Gastroesophageal sphincter (tissue), 4 donors: ENCODE measurements around the gene CDKN2B. TPM values are rescaled to one million over a fixed set of nuclear protein-coding genes. Genes with fewer than 3 reads are reported as not detected.

Experiments used
- ATAC-seq: fragments of 150-250 bp; one replicate; pipeline ENCODE4 v1.9.1; 2016; ENCODE audit warnings: mild to moderate bottlenecking, moderate library complexity
- H3K27ac ChIP-seq, 4 donors: fragments of 200-600 bp; sonication (generic) in 3 of 4; 1 replicate in 3 of 4; 2 replicates in 1 of 4; pipeline ENCODE4 v1.5.1; 2016 to 2019
- H3K27me3 ChIP-seq: fragments of 200-600 bp; sonication (generic); one replicate; pipeline ENCODE4 v1.5.1; 2019
- H3K36me3 ChIP-seq, 2 donors: fragments of 200-600 bp; sonication (generic); one replicate each; pipeline ENCODE4 v1.5.1; 2019; ENCODE audit warnings: control low read depth in 1 of 2
- H3K4me1 ChIP-seq, 3 donors: fragments of 200-600 bp; sonication (generic); 1 replicate in 2 of 3; 2 replicates in 1 of 3; pipeline ENCODE4 v1.5.1; 2016 to 2019; ENCODE audit warnings: control low read depth in 2 of 3
- H3K4me3 ChIP-seq, 2 donors: fragments of 200-600 bp; sonication (generic); one replicate each; pipeline ENCODE4 v1.5.1; 2019; ENCODE audit warnings: mild to moderate bottlenecking in 1 of 2, moderate library complexity in 1 of 2
- H3K9me3 ChIP-seq, 3 donors: fragments of 200-600 bp; sonication (generic); one replicate each; pipeline ENCODE4 v1.5.1; 2017 to 2019; ENCODE audit warnings: control low read depth in 2 of 3
- CTCF ChIP-seq, 4 experiments: fragments of 200-600 bp in 2 of 4; fragments of 450-650 bp in 2 of 4; sonication (generic) in 1 of 4; IDR thresholded peaks; one replicate each; pipeline ENCODE4 v1.5.1; 2017 to 2019; ENCODE audit warnings: antibody characterized with exemption in 4 of 4, mild to moderate bottlenecking in 2 of 4, moderate library complexity in 2 of 4
- EP300 ChIP-seq: sonication (generic); formaldehyde crosslinking; IDR thresholded peaks from one replicate; pipeline ENCODE4 v1.6.1; 2017; ENCODE audit warnings: antibody characterized with exemption, mild to moderate bottlenecking
- POLR2A ChIP-seq, 2 donors: fragments of 450-650 bp; IDR thresholded peaks; one replicate each; pipeline ENCODE4 v1.6.1; 2017; ENCODE audit warnings: antibody characterized with exemption in 2 of 2, mild to moderate bottlenecking in 2 of 2, moderate library complexity in 1 of 2
- POLR2AphosphoS5 ChIP-seq: sonication (generic); formaldehyde crosslinking; IDR thresholded peaks from one replicate; pipeline ENCODE4 v1.6.1; 2017; ENCODE audit warnings: antibody characterized with exemption
- WGBS, 2 donors: methylation state at CpG; one replicate each; pipeline ENCODE4 v1.1.5; 2018; ENCODE audit warnings: low coverage in 1 of 2; 5-methylcytosine and 5-hydroxymethylcytosine counted together
- total RNA-seq, 4 donors: library from RNA; depleted of rRNA; stranded (reverse); fragments of >200 nt; gene quantifications; one replicate each; pipeline ENCODE4 v1.1.0, GENCODE V29; 2016

Gene CDKN2B
- total RNA-seq, 4 donors from 2014 or later = 6.2 to 21.6 (median 9.3) TPM

DNA sequence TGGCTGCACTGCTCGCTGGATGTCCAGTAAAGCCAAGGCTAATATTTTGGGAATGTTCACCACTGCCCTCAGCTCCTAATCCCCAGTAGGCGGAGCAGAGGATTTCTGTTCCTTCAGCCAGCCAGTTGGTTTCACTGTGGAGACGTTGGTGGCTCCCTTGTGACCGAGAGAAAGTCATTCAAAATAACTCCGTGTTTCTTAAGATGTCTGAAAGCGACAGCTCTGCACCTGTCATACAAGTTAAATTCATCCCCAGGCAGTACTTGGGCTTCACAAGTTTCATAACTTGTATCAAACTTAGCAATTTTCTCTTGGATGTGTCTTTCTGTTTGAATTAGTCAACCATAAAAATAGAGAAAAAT is 382 bp upstream of the CDKN2B start:
- H3K4me1 ChIP-seq = peaks cover 3 to 17% (median 3%) of the 10 kb centered on the region in 3 donors
- TF ChIP-seq POLR2AphosphoS5 = no peak
- TF ChIP-seq POLR2A (IDR thresholded peaks at IDR 0.05) = no peak
- peak in 3 of 4 experiments; percentile 39 to 44 (median 42) for TF ChIP-seq CTCF (IDR thresholded peaks at IDR 0.05)
- TF ChIP-seq EP300 = no peak
- H3K27ac ChIP-seq = peak overlapping the region in 3 of 4 donors; percentile 89 to 96 (median 93)
- peaks cover 0 to 10% of the 10 kb centered on the region in 2 donors for H3K36me3 ChIP-seq
- ATAC-seq = no peak
- peaks cover 29% of the 10 kb centered on the region for H3K27me3 ChIP-seq
- H3K9me3 ChIP-seq = no peaks in the 10 kb centered on the region
- 11 to 13% methylated on average over 3 to 4 of the region's 6 CpGs for WGBS, 2 donors
- peak overlapping the region; percentile 73 to 74 for H3K4me3 ChIP-seq

DNA sequence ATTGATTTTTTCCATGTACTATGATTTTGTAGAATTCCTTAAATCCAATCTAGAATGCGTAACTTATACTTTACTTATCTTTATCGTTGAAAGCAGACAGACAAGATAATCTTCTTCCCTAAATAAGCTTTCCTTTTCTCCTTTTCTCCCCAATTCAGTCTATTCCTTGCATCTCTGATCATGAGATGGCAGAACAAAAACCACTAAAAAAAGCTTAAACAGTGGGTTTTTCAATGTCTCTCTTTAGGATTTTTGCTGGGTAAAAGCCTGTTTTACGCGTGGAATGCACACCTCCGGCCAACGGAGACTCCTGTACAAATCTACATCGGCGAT is 755 bp downstream of the CDKN2B start:
- no peak for TF ChIP-seq EP300
- no peak for TF ChIP-seq CTCF (IDR thresholded peaks at IDR 0.05)
- no peak for TF ChIP-seq POLR2A (IDR thresholded peaks at IDR 0.05)
- no peak for TF ChIP-seq POLR2AphosphoS5
- ATAC-seq = no peak
- Histone ChIP-seq H3K27ac (peak overlapping the region; percentile 68 to 96 (median 91)), H3K4me3 (peak overlapping the region; percentile 73 to 74), H3K36me3 (peaks cover 0 to 10% of the 10 kb centered on the region in 2 donors), H3K9me3 (no peaks in the 10 kb centered on the region), H3K4me1 (peaks cover 3 to 17% (median 3%) of the 10 kb centered on the region in 3 donors), H3K27me3 (peaks cover 39% of the 10 kb centered on the region)
- 8 to 9% methylated on average over 2 to 5 of the region's 8 CpGs for WGBS, 2 donors

- no peak for TF ChIP-seq CTCF (IDR thresholded peaks at IDR 0.05)
- TF ChIP-seq EP300 = no peak
- no peak for TF ChIP-seq POLR2A (IDR thresholded peaks at IDR 0.05)
- no peak for TF ChIP-seq POLR2AphosphoS5
- Histone ChIP-seq H3K36me3 (peaks cover 0 to 10% of the 10 kb centered on the region in 2 donors), H3K4me3 (no peak overlapping the region), H3K9me3 (no peaks in the 10 kb centered on the region), H3K27me3 (peaks cover 51% of the 10 kb centered on the region), H3K27ac (no peak overlapping the region), H3K4me1 (peaks cover 3 to 17% (median 3%) of the 10 kb centered on the region in 3 donors)
- no peak for ATAC-seq
- 23 to 41% methylated on average over 1 to 7 of the region's 44 CpGs for WGBS, 2 donors
Measured at GRCh38 chr9:22005702-22006606, 3.2 kb downstream of the CDKN2B start.

DNA sequence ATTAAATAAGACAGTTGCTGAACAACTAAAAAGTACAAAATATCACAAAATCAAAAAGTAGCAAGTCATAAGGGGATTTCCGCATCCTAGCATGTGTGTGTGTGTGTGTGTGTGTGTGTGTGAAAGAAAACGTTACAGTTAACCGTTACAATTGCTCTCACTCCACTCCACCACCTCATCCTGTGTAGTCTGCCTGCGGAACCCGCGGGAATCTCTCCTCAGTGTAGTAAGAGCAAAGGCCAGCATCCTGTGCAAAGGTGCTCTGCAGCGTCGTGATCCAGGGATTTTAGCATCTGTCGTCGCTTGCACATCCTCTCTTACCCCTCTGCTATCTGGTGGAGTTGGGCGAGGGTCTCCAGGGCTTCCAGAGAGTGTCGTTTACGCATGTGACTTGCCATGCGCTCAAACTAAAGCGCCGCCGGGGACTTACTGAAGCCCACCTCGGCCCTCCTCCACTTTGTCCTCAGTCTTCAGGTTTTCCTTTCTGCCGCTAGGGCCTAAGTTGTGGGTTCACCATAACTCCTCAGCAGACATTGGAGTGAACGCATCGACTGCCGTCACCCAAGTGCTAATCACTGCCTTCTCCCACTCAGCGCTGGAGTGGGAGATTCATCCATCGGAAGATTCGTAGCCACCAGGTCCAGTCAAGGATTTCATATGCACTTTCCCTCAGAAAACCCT is 3.9 kb downstream of the CDKN2B start:
- Histone ChIP-seq H3K36me3 (peaks cover 0 to 10% of the 10 kb centered on the region in 2 donors), H3K27me3 (peaks cover 51% of the 10 kb centered on the region), H3K4me3 (no peak overlapping the region), H3K4me1 (peaks cover 3 to 17% (median 3%) of the 10 kb centered on the region in 3 donors), H3K27ac (no peak overlapping the region), H3K9me3 (no peaks in the 10 kb centered on the region)
- 54 to 73% methylated on average over 6 to 14 of the region's 25 CpGs for WGBS, 2 donors
- TF ChIP-seq POLR2A (IDR thresholded peaks at IDR 0.05) (no peak), POLR2AphosphoS5 (no peak), EP300 (no peak), CTCF (IDR thresholded peaks at IDR 0.05) (no peak)
- ATAC-seq = no peak
